GM12873 (cell line): ENCODE measurements around the gene MUC13.

ENCODE experiments used
- TF ChIP-seq, protein P1 (sequence below): IDR thresholded peaks from 2 replicates; pipeline ENCODE4 v1.5.1; 2012; ENCODE audit warnings: low read depth, mild to moderate bottlenecking, moderate library complexity, low read length, control low read depth; ENCODE audit not compliant: insufficient read depth; ENCODE audit errors: missing control alignments

Gene MUC13

GRCh38 chr3:124879337-124879680 is 55.2 kb downstream of the MUC13 start:
- TF ChIP-seq, protein P1, sequence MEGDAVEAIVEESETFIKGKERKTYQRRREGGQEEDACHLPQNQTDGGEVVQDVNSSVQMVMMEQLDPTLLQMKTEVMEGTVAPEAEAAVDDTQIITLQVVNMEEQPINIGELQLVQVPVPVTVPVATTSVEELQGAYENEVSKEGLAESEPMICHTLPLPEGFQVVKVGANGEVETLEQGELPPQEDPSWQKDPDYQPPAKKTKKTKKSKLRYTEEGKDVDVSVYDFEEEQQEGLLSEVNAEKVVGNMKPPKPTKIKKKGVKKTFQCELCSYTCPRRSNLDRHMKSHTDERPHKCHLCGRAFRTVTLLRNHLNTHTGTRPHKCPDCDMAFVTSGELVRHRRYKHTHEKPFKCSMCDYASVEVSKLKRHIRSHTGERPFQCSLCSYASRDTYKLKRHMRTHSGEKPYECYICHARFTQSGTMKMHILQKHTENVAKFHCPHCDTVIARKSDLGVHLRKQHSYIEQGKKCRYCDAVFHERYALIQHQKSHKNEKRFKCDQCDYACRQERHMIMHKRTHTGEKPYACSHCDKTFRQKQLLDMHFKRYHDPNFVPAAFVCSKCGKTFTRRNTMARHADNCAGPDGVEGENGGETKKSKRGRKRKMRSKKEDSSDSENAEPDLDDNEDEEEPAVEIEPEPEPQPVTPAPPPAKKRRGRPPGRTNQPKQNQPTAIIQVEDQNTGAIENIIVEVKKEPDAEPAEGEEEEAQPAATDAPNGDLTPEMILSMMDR, result no peak

- TF ChIP-seq, protein P1, result no peak
These were observed 55.8 kb downstream of the MUC13 start for GRCh38 chr3:124878561-124879336.

DNA sequence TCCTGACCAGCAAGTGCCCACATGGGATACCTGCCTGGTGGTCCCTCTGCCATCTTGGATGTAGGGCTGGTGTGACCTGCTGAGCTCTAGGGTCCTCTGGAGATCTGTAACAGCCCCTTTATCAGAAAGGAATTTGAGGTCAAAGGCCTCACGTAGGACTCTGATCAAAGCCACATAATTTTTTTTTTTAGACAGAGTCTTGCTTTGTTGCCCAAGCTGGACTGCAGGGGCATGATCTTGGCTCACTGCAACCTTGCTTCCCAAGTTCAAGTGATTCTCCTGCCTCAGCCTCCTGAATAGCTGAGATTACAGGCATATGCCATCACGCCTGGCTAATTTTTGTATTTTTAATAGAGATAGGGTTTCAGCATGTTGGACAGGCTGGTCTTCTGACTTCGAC is 56.9 kb downstream of the MUC13 start:
- TF ChIP-seq, protein P1, result no peak

DNA sequence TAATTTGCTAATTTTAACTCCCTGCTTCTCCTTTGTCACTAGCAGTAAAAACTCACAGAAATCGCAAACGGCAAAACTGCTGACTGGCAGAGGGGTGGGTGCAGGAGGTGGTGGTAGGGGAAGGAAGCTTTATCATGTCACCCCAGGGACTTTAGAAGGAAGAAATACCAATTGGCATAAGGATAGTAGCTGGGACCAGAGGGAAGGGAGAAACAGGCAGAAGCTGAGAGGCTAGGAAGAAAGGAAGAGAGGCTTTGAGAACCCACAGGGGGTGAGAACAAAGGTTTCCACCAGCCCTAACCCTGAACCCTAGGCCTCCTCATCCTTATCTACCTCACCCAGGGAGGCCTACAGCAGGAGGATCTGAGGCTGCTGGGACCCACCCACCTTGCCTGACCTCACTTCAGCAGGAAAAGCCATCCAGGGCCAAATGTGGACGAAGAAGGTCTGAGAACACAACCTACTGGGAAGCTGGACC is 58.1 kb downstream of the MUC13 start:
- TF ChIP-seq, protein P1, result no peak

- TF ChIP-seq, protein P1, result no peak
These were observed 61.3 kb downstream of the MUC13 start for GRCh38 chr3:124873226-124873625.

DNA sequence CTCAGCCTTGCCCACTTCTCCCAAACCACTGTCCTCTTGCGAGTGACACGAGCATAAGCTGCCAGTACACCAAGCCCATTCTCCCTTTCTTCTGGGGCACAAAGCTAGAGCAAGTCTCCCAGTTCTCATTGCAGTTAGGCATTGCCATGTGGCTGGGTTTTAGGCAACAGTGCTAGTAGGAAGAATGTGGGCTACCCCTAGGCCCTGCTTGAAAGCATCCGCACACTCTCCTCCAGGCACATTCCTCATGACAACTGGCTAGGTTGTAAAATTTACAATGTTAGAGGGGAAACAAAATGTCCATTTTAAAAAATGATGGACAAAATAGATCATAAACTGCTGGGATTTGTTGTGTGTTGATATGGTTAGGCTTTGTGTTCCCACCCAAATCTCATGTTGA is 67.0 kb downstream of the MUC13 start:
- TF ChIP-seq, protein P1, result no peak

GRCh38 chr3:124862006-124862405 is 72.5 kb downstream of the MUC13 start:
- TF ChIP-seq, protein P1, result no peak
